Muscle of leg (tissue), 11 donors: Measurements from ENCODE around the gene PCID2. TPM values are rescaled to one million over a fixed set of nuclear protein-coding genes. Genes with fewer than 3 reads are reported as not detected.

Source experiments
- DNase-seq: peaks from one replicate; pipeline ENCODE4 v3.0.0; 2013
- H3K27ac ChIP-seq: one replicate; pipeline ENCODE4 v1.5.1; 2013; ENCODE audit warnings: mild to moderate bottlenecking, low read length, control low read depth
- H3K27me3 ChIP-seq: one replicate; pipeline ENCODE4 v1.6.1; 2013; ENCODE audit warnings: low read length; ENCODE audit not compliant: control insufficient read depth, insufficient read depth
- H3K36me3 ChIP-seq: one replicate; pipeline ENCODE4 v1.6.1; 2013; ENCODE audit warnings: low read length; ENCODE audit not compliant: control insufficient read depth, insufficient read depth
- H3K4me1 ChIP-seq: one replicate; pipeline ENCODE4 v1.6.1; 2013; ENCODE audit warnings: low read length; ENCODE audit not compliant: control insufficient read depth, insufficient read depth
- H3K4me3 ChIP-seq: one replicate; pipeline ENCODE4 v1.5.1; 2013; ENCODE audit warnings: low read length, control low read depth
- H3K9me3 ChIP-seq: replicated peaks from 2 replicates; pipeline ENCODE4 v1.6.1; 2013; ENCODE audit warnings: low read depth, low read length; ENCODE audit not compliant: control insufficient read depth
- WGBS: methylation state at CpG from one replicate; pipeline ENCODE4 v1.1.5; 2013; ENCODE audit warnings: missing lambda C conversion rate; ENCODE audit not compliant: insufficient coverage; 5-methylcytosine and 5-hydroxymethylcytosine counted together
- polyA plus RNA-seq, 8 donors: library from polyadenylated mRNA; unstranded; fragments of 120-200 nt; gene quantifications; one replicate each; pipeline versions ENCODE4 v1.2.1 to v1.2.3, GENCODE V29; 2013; ENCODE audit warnings: inconsistent platforms in 1 of 8, low replicate concordance in 1 of 8; ENCODE audit not compliant: insufficient read length in 8 of 8, insufficient read depth in 1 of 8
- total RNA-seq: library from RNA; stranded (reverse); fragments of 120-200 nt; gene quantifications from one replicate; pipeline ENCODE4 v1.2.4, GENCODE V29; 2013

Gene PCID2
- total and polyA plus RNA-seq, 9 donors = 34.6 to 44.3 (median 37.2) TPM

DNA sequence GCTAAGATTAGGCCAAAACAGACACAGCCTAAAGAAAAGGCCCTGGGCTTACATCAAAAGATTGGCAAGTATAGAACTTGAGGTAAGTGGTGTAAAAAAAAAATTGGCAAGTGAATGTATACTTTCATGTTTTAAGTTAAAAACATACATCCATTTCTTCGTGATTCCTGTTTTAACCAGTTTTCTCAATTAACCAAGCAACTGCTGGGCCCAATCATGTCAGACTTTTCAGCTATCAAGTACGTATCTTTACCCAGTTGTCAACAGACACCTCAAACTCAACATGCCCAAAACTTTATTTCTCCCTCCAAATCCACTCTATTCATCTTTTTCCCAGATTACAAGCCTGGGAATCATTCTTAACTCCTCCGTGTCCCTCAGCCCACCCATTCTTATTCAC lies 1.0 kb downstream of the PCID2 start:
- H3K36me3 ChIP-seq = peaks cover 22% of the 10 kb centered on the region
- DNase-seq = no peak
- H3K9me3 ChIP-seq = no peaks in the 10 kb centered on the region
- peaks cover 4% of the 10 kb centered on the region for H3K4me1 ChIP-seq
- H3K4me3 ChIP-seq = peak overlapping the region; percentile 89
- 38% methylated on average over 2 of the region's 3 CpGs for WGBS
- H3K27ac ChIP-seq = peak overlapping the region; percentile 98
- H3K27me3 ChIP-seq = no peaks in the 10 kb centered on the region

GRCh38 chr13:113205428-113205931 lies 3.0 kb downstream of the PCID2 start:
- WGBS = 76% methylated on average over 3 of the region's 5 CpGs
- H3K9me3 ChIP-seq = no peaks in the 10 kb centered on the region
- no peak overlapping the region for H3K4me3 ChIP-seq
- DNase-seq = no peak
- H3K4me1 ChIP-seq = no peaks in the 10 kb centered on the region
- peaks cover 17% of the 10 kb centered on the region for H3K36me3 ChIP-seq
- H3K27me3 ChIP-seq = no peaks in the 10 kb centered on the region
- no peak overlapping the region for H3K27ac ChIP-seq

DNA sequence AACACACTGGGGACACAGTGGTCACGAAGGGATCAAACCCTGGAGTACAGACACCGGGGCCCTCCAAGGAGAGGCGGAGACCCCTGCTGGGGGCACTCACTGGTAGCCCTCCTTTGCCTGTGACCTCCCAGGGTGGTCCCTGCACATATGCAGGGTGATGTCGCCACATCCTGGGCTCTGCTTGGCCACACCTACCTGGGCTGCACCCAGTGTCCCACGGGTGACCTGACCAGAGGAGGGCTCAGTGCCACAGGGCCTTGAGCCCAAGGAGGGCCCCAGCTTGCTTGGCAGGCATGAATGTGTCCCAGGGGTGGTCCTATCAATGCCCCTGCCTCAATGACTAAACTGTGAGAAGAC lies 4.1 kb downstream of the PCID2 start:
- Histone ChIP-seq H3K4me1 (no peaks in the 10 kb centered on the region), H3K4me3 (no peak overlapping the region), H3K36me3 (peaks cover 26% of the 10 kb centered on the region), H3K9me3 (no peaks in the 10 kb centered on the region), H3K27ac (no peak overlapping the region), H3K27me3 (no peaks in the 10 kb centered on the region)
- WGBS = 87% methylated on average over 5 of the region's 5 CpGs
- no peak for DNase-seq

- H3K27me3 ChIP-seq = no peaks in the 10 kb centered on the region
- H3K36me3 ChIP-seq = peaks cover 30% of the 10 kb centered on the region
- H3K4me3 ChIP-seq = no peak overlapping the region
- no peaks in the 10 kb centered on the region for H3K4me1 ChIP-seq
- H3K9me3 ChIP-seq = no peaks in the 10 kb centered on the region
- H3K27ac ChIP-seq = no peak overlapping the region
- DNase-seq = no peak
- WGBS = 93% methylated on average over 12 of the region's 12 CpGs
Observed at GRCh38 chr13:113203507-113204377, 4.7 kb downstream of the PCID2 start.

GRCh38 chr13:113202912-113203311 lies 5.6 kb downstream of the PCID2 start:
- H3K27ac ChIP-seq = no peak overlapping the region

GRCh38 chr13:113201815-113202214 lies 6.7 kb downstream of the PCID2 start:
- 100% methylated on average over 1 of the region's 2 CpGs for WGBS
- Histone ChIP-seq H3K4me1 (no peaks in the 10 kb centered on the region), H3K27ac (no peak overlapping the region), H3K4me3 (no peak overlapping the region), H3K27me3 (no peaks in the 10 kb centered on the region), H3K9me3 (no peaks in the 10 kb centered on the region), H3K36me3 (peaks cover 41% of the 10 kb centered on the region)
- DNase-seq = no peak

More at GRCh38 chr13:113202912-113203311, 5.6 kb downstream of the PCID2 start:
- DNase-seq = no peak
- 82% methylated on average over 4 of the region's 4 CpGs for WGBS
- no peaks in the 10 kb centered on the region for H3K9me3 ChIP-seq
- no peak overlapping the region for H3K4me3 ChIP-seq
- H3K27me3 ChIP-seq = no peaks in the 10 kb centered on the region
- H3K36me3 ChIP-seq = peaks cover 33% of the 10 kb centered on the region
- no peaks in the 10 kb centered on the region for H3K4me1 ChIP-seq

DNA sequence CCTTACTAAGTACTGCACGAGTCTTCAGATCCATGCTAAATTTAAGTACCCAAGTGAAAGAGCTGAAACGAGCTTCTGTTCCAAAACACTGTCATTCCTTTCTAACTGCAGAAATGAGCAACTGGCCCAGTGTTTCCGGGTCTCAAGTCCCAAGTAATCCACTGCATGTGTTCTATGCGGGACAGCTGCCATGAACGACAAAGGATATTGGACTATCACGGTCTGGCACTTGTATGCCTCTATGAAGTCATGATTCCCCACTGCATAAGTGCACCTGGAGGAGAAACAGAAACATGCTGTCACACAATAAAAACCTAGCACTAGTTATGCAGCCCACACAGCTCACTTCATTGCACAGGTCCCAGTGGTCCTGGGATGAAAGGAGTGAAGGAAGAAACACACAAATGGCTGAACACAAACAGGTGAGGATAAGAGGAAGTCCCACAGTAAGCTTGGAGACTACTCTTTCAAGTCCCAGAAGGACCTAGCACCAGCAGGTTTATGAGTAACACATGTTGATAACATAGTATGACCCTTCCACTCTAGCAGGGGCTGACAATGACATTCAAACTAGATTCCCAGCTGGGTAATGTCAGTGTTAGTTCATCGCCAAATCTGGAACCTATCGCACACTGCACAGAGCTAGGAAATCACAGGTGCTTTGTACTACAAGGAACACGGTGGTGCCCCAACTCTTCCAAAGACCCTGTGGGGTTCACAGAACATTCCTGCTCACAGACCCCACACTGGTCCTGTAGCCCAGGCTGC lies 11.3 kb downstream of the PCID2 start:
- H3K36me3 ChIP-seq = peaks cover 51% of the 10 kb centered on the region
- H3K27me3 ChIP-seq = no peaks in the 10 kb centered on the region
- no peak overlapping the region for H3K4me3 ChIP-seq
- 59% methylated on average over 6 of the region's 9 CpGs for WGBS
- no peaks in the 10 kb centered on the region for H3K4me1 ChIP-seq
- no peaks in the 10 kb centered on the region for H3K9me3 ChIP-seq
- peak overlapping the region; percentile 6 for H3K27ac ChIP-seq
- peak; percentile 51 for DNase-seq

GRCh38 chr13:113195360-113195759 lies 13.1 kb downstream of the PCID2 start:
- no peak overlapping the region for H3K4me3 ChIP-seq
- peaks cover 62% of the 10 kb centered on the region for H3K36me3 ChIP-seq
- no peaks in the 10 kb centered on the region for H3K27me3 ChIP-seq
- H3K27ac ChIP-seq = no peak overlapping the region
- 90% methylated on average over 2 of the region's 6 CpGs for WGBS
- no peaks in the 10 kb centered on the region for H3K4me1 ChIP-seq
- H3K9me3 ChIP-seq = no peaks in the 10 kb centered on the region
- no peak for DNase-seq

GRCh38 chr13:113192902-113193301 lies 15.6 kb downstream of the PCID2 start:
- no peak overlapping the region for H3K27ac ChIP-seq
- no peaks in the 10 kb centered on the region for H3K4me1 ChIP-seq
- H3K27me3 ChIP-seq = no peaks in the 10 kb centered on the region
- no peaks in the 10 kb centered on the region for H3K9me3 ChIP-seq
- DNase-seq = no peak
- no CpG with 5 or more reads among the region's 2 CpGs for WGBS
- peaks cover 62% of the 10 kb centered on the region for H3K36me3 ChIP-seq
- H3K4me3 ChIP-seq = no peak overlapping the region

- H3K4me1 ChIP-seq = no peaks in the 10 kb centered on the region
- no peaks in the 10 kb centered on the region for H3K9me3 ChIP-seq
- H3K4me3 ChIP-seq = no peak overlapping the region
- no peaks in the 10 kb centered on the region for H3K27me3 ChIP-seq
- peaks cover 57% of the 10 kb centered on the region for H3K36me3 ChIP-seq
- no peak for DNase-seq
- 72% methylated on average over 3 of the region's 4 CpGs for WGBS
- H3K27ac ChIP-seq = no peak overlapping the region
Observed at GRCh38 chr13:113192279-113192678, 16.2 kb downstream of the PCID2 start.
